Limb (tissue), 2 donors: ENCODE results near the gene CDH12.
"Not testable (repeated sequence)": the region's sequence is repeated elsewhere in the genome, so short reads cannot be mapped to it uniquely, and the experiment has no call there.

Experiments used
- DNase-seq, 2 donors: peaks; one replicate each; pipeline ENCODE4 v3.0.0-alpha.2; 2016; ENCODE audit errors: extremely low spot score in 2 of 2

CDH12 gene

DNA sequence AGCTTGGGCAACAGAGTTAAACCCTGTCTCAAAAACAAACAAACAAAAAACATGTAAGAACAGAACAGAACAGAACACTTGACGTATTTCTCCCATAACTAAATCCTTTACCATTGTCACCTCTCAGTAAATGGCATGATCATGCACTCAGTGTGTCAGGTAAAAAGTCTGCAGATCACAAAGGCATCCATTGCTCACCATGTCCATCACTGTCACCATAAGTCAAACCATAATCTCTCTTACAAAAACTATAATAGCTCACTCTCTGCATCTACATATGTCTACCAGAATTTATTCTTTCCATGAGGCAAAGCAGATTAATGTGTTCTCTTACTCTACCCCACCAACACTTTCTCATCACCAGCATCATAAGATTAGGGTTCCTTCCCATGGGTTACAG is 387.5 kb downstream of the CDH12 start:
- no peak for DNase-seq

DNA sequence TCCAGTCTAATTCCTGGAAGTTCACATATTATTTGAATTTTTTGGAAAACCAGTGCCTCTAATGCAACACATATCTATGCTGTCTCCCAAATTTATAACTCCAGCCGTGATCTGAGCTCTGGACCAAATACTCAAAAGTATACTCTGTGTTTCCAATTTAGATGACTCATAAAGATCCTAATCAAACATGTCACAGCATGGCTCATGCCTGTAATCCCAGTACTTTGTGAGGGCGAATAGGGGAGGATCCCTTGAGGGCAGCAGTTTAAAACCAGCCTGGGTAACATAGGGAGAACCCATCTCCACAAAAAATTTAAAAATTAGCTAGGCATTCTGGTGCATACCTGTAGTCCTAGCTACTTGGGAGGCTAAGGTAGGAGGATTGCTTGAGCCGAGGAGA is 388.0 kb downstream of the CDH12 start:
- DNase-seq = no peak

DNA sequence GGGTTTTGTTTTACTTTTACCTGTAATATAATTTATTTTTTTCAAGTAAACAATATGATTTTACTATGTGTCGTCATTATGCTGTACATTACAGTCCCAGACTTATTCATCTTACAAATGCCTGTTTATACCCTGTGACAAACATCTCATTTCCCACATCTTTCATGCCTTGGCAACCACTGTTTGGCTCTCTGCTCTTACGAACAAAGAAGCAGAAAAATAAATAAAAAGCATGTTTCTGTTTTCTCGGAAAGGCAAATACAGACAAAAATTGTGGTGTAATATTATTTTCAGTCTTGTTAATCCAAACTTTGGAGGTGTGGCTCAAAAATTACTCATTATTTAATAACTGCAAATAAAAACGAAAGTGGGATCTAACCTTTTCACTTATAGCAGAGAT is 393.0 kb downstream of the CDH12 start:
- no peak for DNase-seq

DNA sequence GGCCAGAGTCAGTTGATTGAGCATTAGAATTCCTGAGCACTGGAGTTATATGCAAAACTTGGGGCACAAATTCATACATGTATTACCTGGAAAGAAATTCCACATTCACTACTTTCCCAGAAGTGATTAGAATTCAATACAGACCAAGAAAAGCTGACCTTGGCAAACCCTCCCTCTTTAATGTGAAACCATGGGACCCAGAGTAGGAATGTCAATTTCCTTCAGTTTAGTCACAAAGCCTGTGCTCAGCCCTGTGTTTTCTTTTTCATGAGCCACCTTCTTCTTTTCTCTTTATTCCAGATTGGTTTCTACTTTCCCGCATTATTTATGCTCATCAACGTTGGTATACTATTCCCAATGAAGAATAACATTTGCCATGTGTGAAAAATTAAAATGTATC is 420.2 kb downstream of the CDH12 start:
- no peak for DNase-seq

DNA sequence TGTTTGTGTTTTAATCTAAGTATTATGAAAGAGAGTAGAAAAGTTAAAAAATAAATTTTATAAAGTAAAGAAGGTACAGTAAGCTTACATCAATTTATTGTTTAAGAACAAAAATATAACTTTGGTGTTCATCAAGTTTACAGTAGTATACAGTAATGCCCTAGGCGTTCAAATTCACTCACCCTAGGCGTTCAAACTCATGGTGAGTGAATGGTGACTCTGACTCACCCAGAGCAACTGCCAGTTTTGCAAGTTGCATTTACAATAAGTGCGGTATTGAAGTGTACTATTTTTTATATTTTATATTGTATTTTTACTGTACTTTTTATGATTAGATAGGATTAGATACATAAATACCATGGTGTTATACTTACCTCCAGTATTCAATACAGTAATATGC is 421.3 kb downstream of the CDH12 start:
- DNase-seq = no peak

DNA sequence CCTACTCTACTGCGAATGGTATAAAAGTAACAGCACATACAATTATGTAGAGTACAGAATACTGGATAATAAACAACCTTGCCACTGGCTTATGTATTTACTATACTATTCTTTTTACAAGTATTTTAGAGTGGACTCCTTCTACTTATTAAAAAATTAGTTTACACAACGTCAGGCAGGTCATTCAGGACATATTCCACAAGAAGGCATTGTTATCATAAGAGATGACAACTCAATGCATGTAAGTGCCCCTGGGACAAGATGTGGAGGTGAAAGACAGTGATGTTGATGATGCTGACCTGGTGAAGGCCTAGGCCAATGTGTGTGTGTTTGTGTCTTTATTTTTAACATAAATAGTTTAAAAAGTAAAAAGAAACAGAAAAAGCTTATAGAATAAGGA is 421.7 kb downstream of the CDH12 start:
- DNase-seq = no peak

DNA sequence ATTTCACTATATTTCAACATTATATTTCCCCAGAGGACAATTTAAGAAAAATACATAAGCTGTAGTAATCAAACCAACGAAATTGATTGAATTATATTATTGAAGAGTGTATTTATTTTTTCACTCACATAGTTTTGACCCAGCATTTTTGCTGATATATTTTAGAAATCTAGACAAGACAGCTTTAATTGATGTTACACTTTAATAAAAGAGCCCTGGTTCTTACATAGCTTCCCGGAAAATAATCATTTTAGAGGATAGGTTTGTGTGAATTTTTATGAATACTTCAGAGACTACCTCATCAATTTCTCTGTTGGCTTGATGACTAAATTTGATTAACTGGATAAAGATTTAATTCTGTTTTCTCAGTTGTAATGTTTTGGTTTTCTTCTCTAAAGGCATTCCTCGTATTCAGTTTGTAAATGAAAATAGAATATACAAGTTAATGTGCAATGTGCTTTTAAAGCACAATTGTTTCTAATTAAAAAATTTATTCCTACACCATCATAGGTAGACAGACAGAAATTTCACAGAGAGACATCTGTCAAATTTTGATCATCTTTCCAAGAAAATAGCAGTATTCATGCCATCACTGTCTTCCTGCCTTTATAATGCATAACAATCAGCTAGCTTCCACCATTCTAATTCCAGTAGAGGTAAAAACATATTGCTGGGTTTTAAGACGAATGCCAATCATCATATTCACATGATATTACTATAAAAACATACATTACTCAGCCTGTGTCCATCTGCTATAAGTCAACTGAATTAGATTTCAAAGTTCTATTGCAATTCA is 441.4 kb downstream of the CDH12 start:
- DNase-seq = no peak

DNA sequence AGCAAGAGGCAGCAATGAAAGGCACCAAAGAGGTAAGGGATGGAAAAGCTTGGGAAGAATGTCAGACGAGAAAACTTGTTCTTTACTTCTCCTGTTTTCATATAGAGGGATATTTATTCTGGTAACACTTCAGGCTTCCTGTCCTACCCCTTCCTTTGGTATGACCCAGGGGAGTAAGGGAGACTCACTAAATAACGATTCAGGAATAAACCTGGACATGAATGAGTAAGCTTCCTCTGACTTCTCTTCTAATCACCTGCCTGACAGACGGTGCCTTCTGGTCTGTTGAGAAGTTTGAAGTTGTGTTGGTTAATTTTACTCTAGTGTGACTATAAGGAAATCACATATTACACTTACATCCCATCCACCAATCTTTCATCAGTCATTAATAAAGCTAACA is 461.2 kb downstream of the CDH12 start:
- no peak for DNase-seq

DNA sequence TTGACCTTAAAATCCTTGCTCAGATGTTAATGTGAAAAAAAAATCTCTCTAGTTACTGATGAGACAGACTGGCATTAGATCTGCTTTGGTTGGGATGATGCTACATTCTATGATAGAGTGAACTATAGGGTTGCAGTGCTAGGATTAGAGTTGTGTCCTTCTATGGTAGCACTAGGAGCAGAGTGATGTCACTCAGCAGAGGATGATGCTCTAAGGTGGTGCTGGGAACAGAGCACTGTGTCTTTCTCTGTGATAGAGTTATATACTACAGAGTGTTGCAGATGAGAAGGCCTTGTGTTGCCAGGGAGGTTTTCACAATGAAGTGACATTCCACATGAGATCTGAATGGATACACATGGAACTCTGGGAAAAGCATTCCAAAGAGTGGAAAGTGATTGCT is 462.3 kb downstream of the CDH12 start:
- DNase-seq = no peak

DNA sequence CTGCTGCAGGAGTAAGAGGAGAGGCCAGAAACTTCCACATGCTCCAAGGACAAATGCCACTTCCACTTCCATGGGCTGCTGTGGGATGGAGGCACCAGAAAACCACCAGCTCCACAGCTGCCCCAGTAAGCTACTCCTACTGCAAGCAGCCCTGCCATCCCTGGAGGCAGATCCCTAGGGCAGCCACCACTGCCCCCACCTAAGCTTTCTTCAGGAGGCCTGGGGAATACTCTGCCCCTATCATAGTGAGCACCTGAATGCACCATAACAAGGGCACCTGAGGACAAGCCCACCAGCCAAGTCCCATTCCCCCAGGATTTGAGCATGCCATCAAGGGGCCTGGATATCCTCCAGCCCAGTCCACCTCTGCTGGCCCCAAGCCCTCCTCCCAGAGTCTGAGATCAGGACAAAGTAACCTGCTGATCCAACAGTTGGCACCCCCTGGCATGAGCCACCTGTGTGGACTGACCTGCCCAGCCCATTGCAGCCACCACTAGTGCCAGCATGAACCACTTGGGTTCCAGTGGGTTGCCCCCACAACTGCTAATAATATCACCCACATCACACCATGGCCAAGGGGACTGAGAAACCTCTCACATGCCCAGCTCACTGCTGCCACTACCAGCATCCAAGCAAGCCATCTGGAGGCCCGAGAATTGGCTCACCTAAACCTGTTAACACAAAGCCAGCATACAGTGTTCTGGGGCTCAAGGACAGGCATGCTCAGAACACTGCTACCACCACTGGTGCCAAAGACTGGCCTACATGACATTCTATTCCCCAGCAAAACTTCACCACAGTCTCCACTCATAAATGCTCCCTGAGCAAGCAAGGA is 480.1 kb downstream of the CDH12 start:
- DNase-seq = no peak

DNA sequence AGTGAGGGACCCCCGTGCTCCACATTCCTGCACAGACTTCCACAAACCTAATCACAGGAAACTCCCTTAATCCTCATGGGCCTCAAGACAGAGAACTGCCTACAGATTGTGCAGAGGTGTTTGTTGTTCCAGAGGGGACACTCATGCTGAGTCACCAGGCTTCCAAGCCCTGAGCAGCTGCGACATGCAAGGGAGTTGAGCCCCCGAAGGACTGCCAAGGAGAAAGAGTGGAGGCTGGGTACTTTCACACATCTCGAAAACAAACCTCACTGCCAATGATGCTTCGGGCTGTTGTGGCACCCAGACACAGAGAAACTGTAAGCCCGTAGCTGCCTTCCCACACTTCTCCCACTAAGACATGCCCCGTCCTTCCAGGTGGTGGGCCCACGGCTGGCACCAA is 480.8 kb downstream of the CDH12 start:
- DNase-seq = no peak

DNA sequence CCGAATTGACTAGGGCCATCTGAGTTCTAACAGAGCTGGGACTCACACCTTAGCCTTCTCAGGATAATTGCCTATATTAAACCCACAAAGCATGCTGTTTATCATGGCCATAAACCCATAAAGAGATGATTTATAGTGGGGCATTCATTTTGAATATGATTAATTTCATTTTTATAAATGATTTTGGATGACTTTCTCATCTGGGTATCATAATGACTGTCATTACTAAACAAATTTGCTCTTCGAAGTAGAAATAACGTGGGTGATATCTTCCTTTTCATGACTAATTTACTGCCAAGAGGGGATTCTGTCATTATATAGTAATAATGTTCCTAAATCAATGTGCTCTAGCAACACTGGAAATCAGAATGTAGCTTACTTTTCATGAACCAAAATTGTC is 498.2 kb downstream of the CDH12 start:
- no peak for DNase-seq

DNA sequence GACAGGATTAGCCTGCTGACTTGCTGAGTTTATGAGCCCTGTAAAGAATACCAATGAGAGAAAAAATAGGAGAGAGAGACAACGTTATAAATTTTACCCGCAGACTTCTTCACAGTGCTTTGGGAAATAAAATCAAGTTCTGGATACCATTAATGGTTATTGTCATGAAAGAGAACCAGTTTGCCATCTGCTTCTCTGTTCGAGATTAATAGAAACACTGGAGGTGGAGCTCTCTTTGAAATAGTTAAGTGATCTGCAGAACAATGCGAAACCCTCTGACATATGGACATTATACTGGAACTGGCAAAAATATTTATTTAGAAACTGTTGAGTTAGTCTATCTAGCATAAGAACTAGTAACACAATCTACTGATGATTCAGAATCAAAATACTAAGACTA is 500.7 kb downstream of the CDH12 start:
- no peak for DNase-seq

DNA sequence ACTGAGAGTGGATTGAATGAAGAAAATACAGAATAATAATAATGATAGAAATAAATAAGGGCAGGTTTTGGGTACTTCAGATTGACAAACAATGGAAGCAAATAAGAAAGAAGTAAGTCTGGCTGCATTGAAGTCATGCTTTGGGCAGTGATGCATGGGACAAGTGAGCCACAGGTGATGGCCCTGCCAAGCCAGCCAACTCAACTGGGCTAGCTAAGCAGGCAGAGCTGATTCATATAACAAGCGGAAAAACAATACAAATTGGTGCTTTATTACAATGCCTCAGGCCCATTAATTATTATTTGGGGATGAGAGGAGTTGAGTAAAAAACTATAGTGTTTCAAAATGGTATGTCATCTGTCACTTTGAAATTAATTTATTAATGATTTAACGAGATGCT is 502.0 kb downstream of the CDH12 start:
- no peak for DNase-seq

DNA sequence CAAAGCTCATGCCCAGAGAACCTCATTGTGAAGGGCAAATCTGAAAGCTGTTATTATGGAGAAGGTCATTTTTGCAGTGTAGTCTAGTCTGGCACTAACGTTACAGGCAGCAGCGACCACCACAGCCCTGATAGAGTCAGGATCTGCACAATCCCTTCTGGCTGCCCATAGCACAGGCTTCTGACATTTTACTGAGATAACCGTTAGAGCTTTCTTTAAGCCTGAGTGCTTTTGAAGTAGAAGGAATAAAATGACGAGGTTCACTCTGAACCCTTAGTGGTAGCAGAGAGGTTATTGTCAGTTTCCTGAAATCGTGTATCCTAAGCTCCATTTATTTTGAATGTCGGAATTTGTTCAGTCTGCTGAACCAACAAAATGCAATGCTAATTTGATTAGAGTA is 505.1 kb downstream of the CDH12 start:
- no peak for DNase-seq

DNA sequence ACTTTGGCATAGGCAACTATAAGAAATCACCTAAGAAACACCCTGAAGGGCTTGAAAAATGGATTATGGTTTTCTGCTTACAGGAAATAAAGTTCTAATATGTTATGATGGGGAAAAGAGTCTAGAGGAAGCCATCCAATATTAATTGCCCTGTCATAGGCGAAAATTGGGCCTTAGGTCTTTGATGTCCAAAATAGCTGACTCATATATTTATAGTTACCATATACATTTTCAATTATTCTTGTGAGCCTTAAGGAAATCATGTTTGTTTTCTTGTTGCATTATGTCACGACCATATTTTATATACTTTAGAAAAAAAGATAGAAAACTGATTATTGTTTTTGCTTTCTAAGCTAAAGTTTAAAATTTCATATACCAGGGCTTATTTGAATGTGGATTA is 509.1 kb downstream of the CDH12 start:
- DNase-seq = no peak

DNA sequence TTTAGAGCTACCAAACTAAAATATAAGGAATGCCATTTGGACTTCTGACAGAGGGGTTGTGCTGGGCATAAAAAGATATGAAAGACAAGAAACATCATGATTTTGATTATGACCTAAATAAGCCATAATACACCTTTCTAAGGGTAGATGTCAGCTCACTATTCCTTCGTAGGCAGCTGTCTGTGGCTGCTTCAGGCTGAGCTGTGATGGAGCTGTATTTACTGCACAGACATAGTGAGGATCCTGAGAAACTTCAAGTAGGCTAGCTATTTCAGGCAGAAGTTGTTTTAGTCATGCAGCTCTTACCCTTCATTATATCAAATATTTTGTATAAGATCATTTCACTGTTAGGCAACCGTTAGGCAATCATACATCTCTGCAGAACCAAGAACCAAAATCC is 511.7 kb downstream of the CDH12 start:
- DNase-seq = no peak

DNA sequence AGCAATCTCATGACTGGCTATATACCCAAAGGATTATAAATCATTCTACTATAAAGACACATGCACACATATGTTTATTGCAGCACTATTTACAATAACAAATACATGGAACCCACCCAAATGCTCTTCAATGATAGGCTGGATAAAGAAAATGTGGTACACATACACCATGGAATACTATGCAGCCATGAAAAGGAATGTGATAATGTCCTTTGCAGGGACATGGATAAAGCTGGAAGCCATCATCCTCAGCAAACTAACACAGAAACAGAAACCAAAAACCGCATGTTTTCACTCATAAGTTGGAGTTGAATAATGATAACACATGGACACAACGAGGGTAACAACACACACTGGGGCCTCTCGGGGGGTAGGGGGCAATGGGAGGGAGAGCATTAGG is 520.2 kb downstream of the CDH12 start:
- not testable (repeated sequence) for DNase-seq

DNA sequence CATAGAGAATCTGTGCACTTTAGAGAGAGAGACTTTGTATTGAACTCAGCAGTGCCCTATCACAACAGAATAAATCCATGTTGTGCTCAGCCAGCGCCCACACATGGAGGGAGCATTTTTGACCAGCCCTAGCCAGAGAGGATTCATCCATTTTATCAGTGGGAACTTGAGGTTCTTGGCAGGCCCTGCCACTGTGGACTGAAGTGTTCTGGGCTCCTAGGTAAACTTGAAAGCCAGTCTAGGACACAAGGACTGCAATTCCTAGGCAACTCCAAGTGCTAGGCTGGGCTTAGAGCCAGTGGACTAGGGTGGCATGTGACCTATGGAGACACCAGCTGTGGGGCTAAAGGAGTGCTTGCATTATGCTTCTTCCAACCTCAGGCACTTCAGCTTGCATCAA is 523.5 kb downstream of the CDH12 start:
- no peak for DNase-seq

DNA sequence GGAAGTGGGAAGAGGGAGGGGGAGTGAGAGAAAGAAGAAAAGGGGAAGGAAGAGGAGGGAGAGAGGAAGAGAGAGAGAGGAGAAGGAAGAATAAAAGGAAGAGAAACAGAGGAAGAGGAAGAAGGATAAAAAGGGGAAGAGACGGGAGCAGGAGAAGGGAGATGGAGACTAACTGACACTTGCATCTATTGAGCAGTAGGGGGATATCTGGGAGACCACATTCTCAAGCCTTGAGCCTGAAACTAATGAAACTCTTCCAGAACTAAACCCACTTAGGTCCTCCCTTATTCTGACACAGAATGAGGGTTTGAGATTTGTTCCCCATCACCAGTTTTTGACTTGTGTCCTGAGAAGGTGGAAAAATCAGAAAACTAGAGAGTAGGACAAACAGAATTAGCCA is 533.3 kb downstream of the CDH12 start:
- no peak for DNase-seq

DNA sequence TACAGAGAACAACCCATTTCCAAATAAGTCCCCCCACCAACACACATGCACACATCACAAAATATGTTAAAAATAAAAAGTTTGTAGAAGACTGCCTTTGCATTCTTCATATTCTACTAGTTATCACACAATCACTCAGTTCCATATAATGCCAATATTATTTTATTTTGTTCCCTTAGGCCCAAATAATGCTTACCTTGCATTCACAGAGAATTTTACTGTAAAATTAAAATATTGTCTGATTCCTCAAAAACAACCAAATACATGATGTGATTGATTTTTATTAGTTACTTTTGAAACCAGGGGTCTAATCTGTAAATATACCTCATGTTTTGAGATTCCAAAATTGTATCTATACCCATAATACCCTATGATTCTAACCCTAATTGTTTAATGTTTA is 536.9 kb downstream of the CDH12 start:
- no peak for DNase-seq

DNA sequence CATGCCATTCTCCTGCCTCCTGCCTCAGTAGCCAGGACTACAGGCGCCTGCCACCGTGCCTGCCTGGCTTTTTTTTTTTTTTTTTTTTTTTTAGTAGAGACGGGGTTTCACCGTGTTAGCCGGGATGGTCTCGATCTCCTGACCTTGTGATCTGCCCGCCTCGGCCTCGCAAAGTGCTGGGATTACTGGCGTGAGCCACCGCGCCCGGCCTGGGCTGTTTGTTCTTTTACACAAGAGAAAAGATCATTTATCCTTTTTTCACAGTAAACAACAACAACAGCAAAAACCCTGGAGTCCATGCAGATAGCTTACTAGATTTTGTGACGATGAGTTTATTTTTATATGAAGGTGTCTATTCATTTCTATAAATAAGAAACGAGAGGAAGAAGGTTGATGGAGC is 538.1 kb downstream of the CDH12 start:
- not testable (repeated sequence) for DNase-seq

DNA sequence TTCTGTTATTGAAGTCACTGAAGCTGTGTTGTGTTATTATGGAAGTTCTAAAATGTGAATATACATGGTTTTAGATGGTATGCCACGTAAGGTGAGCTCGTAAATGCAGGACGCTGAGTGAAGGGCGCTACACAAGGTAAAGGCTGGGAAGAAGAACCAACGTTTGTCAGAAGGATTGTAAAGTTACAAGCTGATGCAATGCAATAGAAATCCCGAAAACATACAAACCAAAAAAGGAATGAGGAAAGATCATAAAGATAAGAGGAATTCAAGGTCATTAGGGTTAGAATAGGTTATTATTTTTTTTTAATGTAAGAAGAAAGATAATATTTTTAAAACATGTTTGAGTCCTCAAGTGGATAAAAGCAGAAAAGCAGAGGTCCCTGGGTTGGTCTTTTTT is 538.6 kb downstream of the CDH12 start:
- DNase-seq = no peak
